H1 (cell line): ENCODE data around the gene SLC11A1. TPM values are rescaled to one million over a fixed set of nuclear protein-coding genes. Genes with fewer than 3 reads are reported as not detected.
A peak's percentile ranks its signal among the peaks of the same experiment; 100 is the strongest.

Experiments
- BACH1 ChIP-seq: IDR thresholded peaks from 2 replicates; pipeline ENCODE4 v1.6.1; 2012; ENCODE audit warnings: low read length, improper control_type of control experiment
- CHD2 ChIP-seq: IDR thresholded peaks from 2 replicates; pipeline ENCODE4 v1.6.1; 2012; ENCODE audit warnings: low read length, improper control_type of control experiment
- EZH2 ChIP-seq: fragments of 200-600 bp; sonication (generic); IDR thresholded peaks from 2 replicates; pipeline ENCODE4 v1.7.1; 2012; ENCODE audit warnings: low read depth, mild to moderate bottlenecking, moderate library complexity, low read length, inconsistent platforms; ENCODE audit not compliant: severe bottlenecking
- PHF8 ChIP-seq: fragments of 200-600 bp; sonication (generic); conservative IDR thresholded peaks from 2 replicates; pipeline ENCODE4 v1.7.1; 2012; ENCODE audit warnings: low read depth, mild to moderate bottlenecking, inconsistent platforms, low read length, moderate library complexity
- POU5F1 ChIP-seq: IDR thresholded peaks from 2 replicates; pipeline ENCODE4 v1.6.1; 2011; ENCODE audit warnings: low read depth, mild to moderate bottlenecking, low read length, moderate library complexity
- RAD21 ChIP-seq, 2 experiments: IDR thresholded peaks in 1 of 2; conservative IDR thresholded peaks in 1 of 2; 2 replicates each; pipeline ENCODE4 v1.6.1; 2011; ENCODE audit warnings: low read depth in 2 of 2, low read length in 2 of 2, improper control_type of control experiment in 1 of 2, inconsistent platforms in 1 of 2, mild to moderate bottlenecking in 1 of 2, moderate library complexity in 1 of 2
- SP2 ChIP-seq: IDR thresholded peaks from 2 replicates; pipeline ENCODE4 v1.6.1; 2012; ENCODE audit warnings: mild to moderate bottlenecking, low read length, inconsistent platforms
- SUZ12 ChIP-seq: fragments of 200-600 bp; sonication (generic); IDR thresholded peaks from 2 replicates; pipeline ENCODE4 v1.6.1; 2012; ENCODE audit warnings: mild to moderate bottlenecking, inconsistent platforms, low read length, moderate library complexity, mixed read lengths
- TCF12 ChIP-seq: IDR thresholded peaks from 2 replicates; pipeline ENCODE4 v1.6.1; 2011; ENCODE audit warnings: low read depth, mild to moderate bottlenecking, low read length
- polyA plus RNA-seq, 7 experiments: library from polyadenylated mRNA; depleted of rRNA in 3 of 7; stranded (reverse) in 5 of 7; unstranded in 2 of 7; fragments of >200 nt in 5 of 7; fragments of 200-250 nt in 2 of 7; gene quantifications; 1 replicate in 5 of 7; 2 replicates in 1 of 7; 4 replicates in 1 of 7; pipeline versions ENCODE4 v1.2.1 to v1.2.3, GENCODE V29; 2011 to 2013; ENCODE audit warnings: missing spikeins in 2 of 7, mixed read lengths in 2 of 7
- total RNA-seq: library from RNA; stranded (reverse); fragmentation: NEBNext Ultra II Directional; extraction: Animal tissue kit (Norgen Biotek cat#: 25700); gene quantifications from 2 replicates; pipeline ENCODE4 v1.2.1, GENCODE V29; 2021

The SLC11A1 gene
- total and polyA plus RNA-seq, 2 of the 8 experiments (the other 6 are each of a cell fraction or from before 2014, with no cell fraction given): 0.20 to 0.43 TPM

DNA sequence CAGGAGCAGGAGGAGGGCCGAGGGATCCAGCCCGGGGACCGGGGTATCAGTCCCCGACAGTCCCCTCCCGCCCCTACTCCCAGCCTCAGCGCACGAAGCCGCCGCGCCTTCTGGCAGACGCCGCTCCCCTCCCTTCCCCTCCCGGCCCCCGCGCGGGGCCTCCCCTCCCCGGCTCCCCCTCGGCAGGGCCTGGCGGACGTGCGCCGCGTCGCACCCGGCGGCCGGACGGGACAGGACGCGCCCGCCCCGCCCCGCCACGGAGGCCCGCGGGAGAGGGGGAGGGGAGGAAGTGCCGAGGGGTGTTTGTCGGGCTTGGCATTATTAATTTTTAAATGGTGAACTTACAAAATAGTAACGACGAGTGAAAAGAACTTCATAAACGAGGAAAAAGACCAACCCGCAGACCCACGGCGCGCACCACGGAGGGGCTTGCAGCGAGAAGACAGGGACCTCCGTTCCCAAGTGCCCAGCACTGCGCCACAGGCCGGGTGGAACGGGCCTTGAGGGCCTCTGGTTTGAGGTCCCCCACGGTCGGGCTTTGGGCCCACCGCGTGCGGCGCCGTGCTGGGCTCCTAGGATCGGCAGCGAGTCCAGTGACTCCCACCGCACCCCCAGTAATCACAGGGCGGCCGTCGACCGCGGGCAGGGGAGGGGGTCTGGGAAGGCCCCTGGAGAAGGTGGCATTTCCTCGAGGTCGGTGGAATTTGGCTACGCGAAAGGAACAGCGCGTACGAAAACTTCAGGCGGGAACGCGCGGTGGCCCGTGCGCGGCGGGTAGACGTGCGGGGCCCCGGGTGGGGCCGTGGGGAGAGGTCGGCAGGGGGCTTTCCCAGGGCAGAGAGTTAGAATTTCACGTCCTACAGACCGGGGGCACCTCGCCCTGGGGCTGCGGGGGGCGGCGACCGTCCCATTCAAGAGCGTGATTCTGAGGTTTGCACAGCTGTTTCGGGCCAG is 16.6 kb downstream of the SLC11A1 start (continued):
- TF ChIP-seq POU5F1: no peak
- no peak for TF ChIP-seq CHD2
- TF ChIP-seq RAD21 (IDR thresholded peaks at IDR 0.05 in 1 of 2, conservative IDR thresholded peaks at IDR 0.05 in 1 of 2; ENCODE audit: low read depth in 2 of 2, low read length in 2 of 2): no peak
- TF ChIP-seq TCF12: no peak
- TF ChIP-seq SP2: no peak
- no peak for TF ChIP-seq PHF8
- peak; percentile 63; the same call in 1 of the 2 replicates for TF ChIP-seq SUZ12
- peak; percentile 82 for TF ChIP-seq EZH2
- no peak for TF ChIP-seq BACH1
